OCI-LY1 (cell line): Measurements from ENCODE around the gene CD70.

Experiments used
- H2AFZ ChIP-seq: fragments of 200-600 bp; sonication (generic), shearing (Covaris generic); 2 replicates; pipeline ENCODE4 v1.6.0; 2014; ENCODE audit warnings: antibody characterized with exemption, mild to moderate bottlenecking, low read length
- H3F3A ChIP-seq: fragments of 200-600 bp; sonication (generic), shearing (Covaris generic); 2 replicates; pipeline ENCODE4 v1.6.0; 2014; ENCODE audit warnings: mild to moderate bottlenecking, antibody characterized with exemption, low read length, moderate library complexity; ENCODE audit not compliant: insufficient read depth
- H3K27ac ChIP-seq: fragments of 200-600 bp; sonication (generic); 2 replicates; pipeline ENCODE4 v1.5.1; 2014; ENCODE audit warnings: low read length, mixed run types, mild to moderate bottlenecking, low read depth; ENCODE audit not compliant: poor library complexity, severe bottlenecking
- H3K27me3 ChIP-seq: fragments of 200-600 bp; sonication (generic); 2 replicates; pipeline ENCODE4 v1.6.0; 2014; ENCODE audit warnings: antibody characterized with exemption, mild to moderate bottlenecking, low read length, moderate library complexity; ENCODE audit not compliant: insufficient read depth
- H3K36me3 ChIP-seq: fragments of 200-600 bp; sonication (generic); 2 replicates; pipeline ENCODE4 v1.6.1; 2014; ENCODE audit warnings: mild to moderate bottlenecking, antibody characterized with exemption, low read length, moderate library complexity, mixed read lengths; ENCODE audit not compliant: insufficient read depth
- H3K4me1 ChIP-seq: fragments of 200-600 bp; sonication (generic); 2 replicates; pipeline ENCODE4 v1.5.1; 2014; ENCODE audit warnings: mild to moderate bottlenecking, low read length, moderate library complexity; ENCODE audit not compliant: insufficient read depth, severe bottlenecking
- H3K4me2 ChIP-seq: fragments of 200-600 bp; sonication (generic), shearing (Covaris generic); 2 replicates; pipeline ENCODE4 v1.6.1; 2014; ENCODE audit warnings: low read length
- H3K4me3 ChIP-seq: fragments of 200-600 bp; sonication (generic); 2 replicates; pipeline ENCODE4 v1.5.1; 2014; ENCODE audit warnings: low read length, low read depth, mild to moderate bottlenecking, mixed read lengths; ENCODE audit not compliant: poor library complexity, severe bottlenecking
- H3K79me2 ChIP-seq: fragments of 200-600 bp; shearing (Covaris generic); 2 replicates; pipeline ENCODE4 v1.6.1; 2016; ENCODE audit warnings: mixed run types, low read length, mixed read lengths; ENCODE audit not compliant: insufficient read depth
- H3K9ac ChIP-seq: fragments of 200-600 bp; sonication (generic), shearing (Covaris generic); 2 replicates; pipeline ENCODE4 v1.6.1; 2014; ENCODE audit warnings: mild to moderate bottlenecking, low read length, mixed read lengths
- H3K9me2 ChIP-seq: fragments of 200-600 bp; sonication (generic), shearing (Covaris generic); 2 replicates; pipeline ENCODE4 v1.6.1; 2014; ENCODE audit warnings: low read depth, mild to moderate bottlenecking, low read length, mixed read lengths
- H3K9me3 ChIP-seq: fragments of 200-600 bp; shearing (Covaris generic); 2 replicates; pipeline ENCODE4 v1.6.1; 2014; ENCODE audit warnings: low read length, mixed read lengths
- H4K20me1 ChIP-seq: fragments of 200-600 bp; sonication (generic), shearing (Covaris generic); 2 replicates; pipeline ENCODE4 v1.6.0; 2016; ENCODE audit warnings: mild to moderate bottlenecking, low read length; ENCODE audit not compliant: insufficient read depth
- CTCF ChIP-seq: fragments of 200-600 bp; sonication (generic), shearing (Covaris generic); IDR thresholded peaks from 2 replicates; pipeline ENCODE4 v1.5.1; 2017; ENCODE audit warnings: mild to moderate bottlenecking, antibody characterized with exemption, low read length, moderate library complexity, mixed read lengths
- EZH2 ChIP-seq: fragments of 200-600 bp; sonication (generic), shearing (Covaris generic); IDR thresholded peaks from 2 replicates; pipeline ENCODE4 v1.8.0; 2017; ENCODE audit warnings: borderline replicate concordance, mixed run types, mild to moderate bottlenecking, antibody characterized with exemption, low read length, moderate library complexity, mixed read lengths

CD70 gene

GRCh38 chr19:6593651-6594416 lies 2.9 kb upstream of the CD70 start:
- no peak overlapping the region for H3K4me3 ChIP-seq
- no peaks in the 10 kb centered on the region for H3K9me2 ChIP-seq
- peak overlapping the region; percentile 97 for H3K27ac ChIP-seq
- TF ChIP-seq EZH2 (no peak), CTCF (no peak)
- 0 out of 2 replicates have a peak, but pooled peaks cover 11% of the 10 kb centered on the region for H3F3A ChIP-seq
- H3K9me3 ChIP-seq, result no peaks in the 10 kb centered on the region
- no peak overlapping the region for H2AFZ ChIP-seq
- peak overlapping the region; percentile 30; the same call in 1 of the 2 replicates for H3K4me2 ChIP-seq
- H4K20me1 ChIP-seq, result no peaks in the 10 kb centered on the region
- H3K27me3 ChIP-seq, result no peaks in the 10 kb centered on the region
- peaks cover 43% of the 10 kb centered on the region for H3K4me1 ChIP-seq
- peaks cover 44% of the 10 kb centered on the region for H3K36me3 ChIP-seq
- peak overlapping the region; percentile 27; the same call in 1 of the 2 replicates for H3K9ac ChIP-seq
- H3K79me2 ChIP-seq, result peaks cover 5% of the 10 kb centered on the region; the same call in 1 of the 2 replicates

- H4K20me1 ChIP-seq, result no peaks in the 10 kb centered on the region
- H3K79me2 ChIP-seq, result peaks cover 5% of the 10 kb centered on the region; the same call in 1 of the 2 replicates
- TF ChIP-seq EZH2 (no peak), CTCF (no peak)
- H3K4me1 ChIP-seq, result peaks cover 56% of the 10 kb centered on the region
- no peaks in the 10 kb centered on the region for H3K9me2 ChIP-seq
- no peaks in the 10 kb centered on the region for H3K27me3 ChIP-seq
- H3K4me2 ChIP-seq, result peak overlapping the region; percentile 79
- peak overlapping the region; percentile 91 for H3K4me3 ChIP-seq
- peak overlapping the region; percentile 97 for H3K27ac ChIP-seq
- H2AFZ ChIP-seq, result no peak overlapping the region
- H3F3A ChIP-seq, result 0 out of 2 replicates have a peak, but pooled peaks cover 11% of the 10 kb centered on the region
- no peaks in the 10 kb centered on the region for H3K9me3 ChIP-seq
- H3K36me3 ChIP-seq, result peaks cover 52% of the 10 kb centered on the region
- H3K9ac ChIP-seq, result peak overlapping the region; percentile 99
These were observed 608 bp downstream of the CD70 start for GRCh38 chr19:6590258-6590826.

GRCh38 chr19:6589711-6590257 lies 1.2 kb downstream of the CD70 start:
- no peaks in the 10 kb centered on the region for H4K20me1 ChIP-seq
- peak overlapping the region; percentile 91 for H3K4me3 ChIP-seq
- peaks cover 56% of the 10 kb centered on the region for H3K4me1 ChIP-seq
- H3K27me3 ChIP-seq, result no peaks in the 10 kb centered on the region
- peaks cover 57% of the 10 kb centered on the region for H3K36me3 ChIP-seq
- peaks cover 5% of the 10 kb centered on the region; the same call in 1 of the 2 replicates for H3K79me2 ChIP-seq
- H3F3A ChIP-seq, result 0 out of 2 replicates have a peak, but pooled peaks cover 11% of the 10 kb centered on the region
- TF ChIP-seq EZH2 (no peak), CTCF (no peak)
- H3K9me2 ChIP-seq, result no peaks in the 10 kb centered on the region
- H3K9me3 ChIP-seq, result no peaks in the 10 kb centered on the region
- H3K9ac ChIP-seq, result peak overlapping the region; percentile 99
- no peak overlapping the region for H2AFZ ChIP-seq
- peak overlapping the region; percentile 97 for H3K27ac ChIP-seq
- H3K4me2 ChIP-seq, result peak overlapping the region; percentile 79
